GM12878 (cell line): Measurements from ENCODE around the gene GUCA2B. TPM values are rescaled to one million over a fixed set of nuclear protein-coding genes. Genes with fewer than 3 reads are reported as not detected.

ENCODE experiments used
- ATF7 ChIP-seq: fragments of 450-650 bp; IDR thresholded peaks from 2 replicates; pipeline ENCODE4 v1.6.1; 2016; ENCODE audit warnings: low read depth, mild to moderate bottlenecking
- CEBPB ChIP-seq, 2 experiments: fragments of 150-350 bp in 1 of 2; IDR thresholded peaks; 2 replicates each; pipeline ENCODE4 v1.6.1; 2012 to 2014; ENCODE audit warnings: low read depth in 2 of 2, low read length in 2 of 2, borderline replicate concordance in 1 of 2, inconsistent platforms in 1 of 2
- EGR1 ChIP-seq, 2 experiments: IDR thresholded peaks; 1 replicate in 1 of 2; 2 replicates in 1 of 2; pipeline ENCODE4 v1.6.1; 2011 to 2012; ENCODE audit warnings: low read depth in 2 of 2, low read length in 2 of 2, borderline replicate concordance in 1 of 2, mild to moderate bottlenecking in 1 of 2, moderate library complexity in 1 of 2
- MTA3 ChIP-seq: IDR thresholded peaks from 2 replicates; pipeline ENCODE4 v1.6.1; 2012; ENCODE audit warnings: low read length, inconsistent platforms, borderline replicate concordance
- SMARCA5 ChIP-seq: fragments of 450-650 bp; IDR thresholded peaks from 2 replicates; pipeline ENCODE4 v1.6.1; 2017; ENCODE audit warnings: mild to moderate bottlenecking
- SMC3 ChIP-seq: IDR thresholded peaks from 2 replicates; pipeline ENCODE4 v1.6.1; 2011; ENCODE audit warnings: low read length, improper control_type of control experiment, borderline replicate concordance
- TAF1 ChIP-seq: IDR thresholded peaks from 2 replicates; pipeline ENCODE4 v1.6.1; 2011; ENCODE audit warnings: mild to moderate bottlenecking, low read depth, low read length, borderline replicate concordance
- polyA plus RNA-seq, 11 experiments: library from polyadenylated mRNA; depleted of rRNA in 4 of 11; unstranded in 6 of 11; stranded (reverse) in 5 of 11; fragments of >200 nt; fragmentation: Nextera tagmentation in 4 of 11; fragmentation: Illumina TruSeq in 1 of 11; extraction: Ambion mirVana in 4 of 11; extraction: Trizol in 1 of 11; gene quantifications; 1 replicate in 1 of 11; 2 replicates in 10 of 11; pipeline versions ENCODE4 v1.2.1 to v1.2.3, GENCODE V29; 2011 to 2016; ENCODE audit warnings: inconsistent platforms in 2 of 11, missing spikeins in 2 of 11, low read depth in 1 of 11
- total RNA-seq, 4 experiments: library from RNA; depleted of rRNA in 3 of 4; stranded (reverse); fragments of >200 nt in 3 of 4; fragmentation: Illumina TruSeq in 1 of 4; extraction: Trizol in 1 of 4; gene quantifications; 2 replicates each; pipeline versions ENCODE4 v1.2.1 to v1.2.3, GENCODE V29; 2013 to 2021
- TF ChIP-seq, protein P1 (sequence below): fragments of 450-650 bp; formaldehyde crosslinking; IDR thresholded peaks from 2 replicates; pipeline ENCODE4 v1.4.0; 2020; ENCODE audit warnings: mild to moderate bottlenecking, moderate library complexity
- TF ChIP-seq, protein P2 (sequence below): IDR thresholded peaks from 2 replicates; pipeline ENCODE4 v1.6.1; 2011; ENCODE audit warnings: borderline replicate concordance, low read depth, mild to moderate bottlenecking, moderate library complexity, low read length; ENCODE audit not compliant: insufficient read depth, poor library complexity, severe bottlenecking
- TF ChIP-seq, protein P3 (sequence below): fragments of 150-350 bp; IDR thresholded peaks from 2 replicates; pipeline ENCODE4 v1.6.1; 2016; ENCODE audit warnings: low read depth, low read length

Gene GUCA2B
- total and polyA plus RNA-seq, 10 of the 15 experiments (the other 5 are each of a cell fraction or from before 2014, with no cell fraction given), result not detected

DNA sequence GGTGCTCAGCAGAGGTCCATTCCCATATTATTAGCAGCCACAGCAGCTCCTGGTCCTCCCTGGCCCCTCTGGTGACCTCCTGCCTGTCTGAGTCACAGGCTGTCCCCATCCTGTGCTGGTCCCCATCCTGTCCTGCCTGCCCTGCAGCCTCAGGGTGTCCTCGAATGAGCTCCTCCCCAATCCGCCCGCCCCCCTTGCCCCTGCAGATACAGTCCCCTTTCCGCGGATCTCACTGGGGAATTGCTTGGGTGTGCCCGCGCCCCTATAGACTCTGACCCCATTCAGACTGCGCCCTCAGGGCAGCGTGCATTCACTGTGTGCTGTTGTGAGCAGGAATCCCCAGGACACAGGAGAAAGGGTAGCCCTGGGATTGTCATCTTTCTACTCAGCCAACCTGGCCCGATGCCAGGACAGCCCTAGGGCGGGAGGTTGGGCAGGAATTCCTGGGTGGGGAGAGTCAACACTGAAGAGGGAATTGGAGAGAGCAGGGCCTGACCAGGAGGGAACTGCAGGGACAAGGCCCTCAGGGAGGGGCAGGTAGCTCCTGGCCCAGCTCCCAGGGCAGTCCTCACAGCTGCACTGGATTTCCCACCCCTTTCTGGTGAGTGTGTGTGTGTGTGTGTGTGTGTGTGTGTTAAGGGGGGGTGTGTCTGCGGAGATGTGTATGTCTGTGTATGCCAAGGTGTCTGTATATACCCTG lies 12.5 kb downstream of the GUCA2B start (continued):
- TF ChIP-seq, protein P1, sequence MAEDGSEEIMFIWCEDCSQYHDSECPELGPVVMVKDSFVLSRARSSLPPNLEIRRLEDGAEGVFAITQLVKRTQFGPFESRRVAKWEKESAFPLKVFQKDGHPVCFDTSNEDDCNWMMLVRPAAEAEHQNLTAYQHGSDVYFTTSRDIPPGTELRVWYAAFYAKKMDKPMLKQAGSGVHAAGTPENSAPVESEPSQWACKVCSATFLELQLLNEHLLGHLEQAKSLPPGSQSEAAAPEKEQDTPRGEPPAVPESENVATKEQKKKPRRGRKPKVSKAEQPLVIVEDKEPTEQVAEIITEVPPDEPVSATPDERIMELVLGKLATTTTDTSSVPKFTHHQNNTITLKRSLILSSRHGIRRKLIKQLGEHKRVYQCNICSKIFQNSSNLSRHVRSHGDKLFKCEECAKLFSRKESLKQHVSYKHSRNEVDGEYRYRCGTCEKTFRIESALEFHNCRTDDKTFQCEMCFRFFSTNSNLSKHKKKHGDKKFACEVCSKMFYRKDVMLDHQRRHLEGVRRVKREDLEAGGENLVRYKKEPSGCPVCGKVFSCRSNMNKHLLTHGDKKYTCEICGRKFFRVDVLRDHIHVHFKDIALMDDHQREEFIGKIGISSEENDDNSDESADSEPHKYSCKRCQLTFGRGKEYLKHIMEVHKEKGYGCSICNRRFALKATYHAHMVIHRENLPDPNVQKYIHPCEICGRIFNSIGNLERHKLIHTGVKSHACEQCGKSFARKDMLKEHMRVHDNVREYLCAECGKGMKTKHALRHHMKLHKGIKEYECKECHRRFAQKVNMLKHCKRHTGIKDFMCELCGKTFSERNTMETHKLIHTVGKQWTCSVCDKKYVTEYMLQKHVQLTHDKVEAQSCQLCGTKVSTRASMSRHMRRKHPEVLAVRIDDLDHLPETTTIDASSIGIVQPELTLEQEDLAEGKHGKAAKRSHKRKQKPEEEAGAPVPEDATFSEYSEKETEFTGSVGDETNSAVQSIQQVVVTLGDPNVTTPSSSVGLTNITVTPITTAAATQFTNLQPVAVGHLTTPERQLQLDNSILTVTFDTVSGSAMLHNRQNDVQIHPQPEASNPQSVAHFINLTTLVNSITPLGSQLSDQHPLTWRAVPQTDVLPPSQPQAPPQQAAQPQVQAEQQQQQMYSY (CRISPR knock-in tag), result no peak
- TF ChIP-seq, protein P2, sequence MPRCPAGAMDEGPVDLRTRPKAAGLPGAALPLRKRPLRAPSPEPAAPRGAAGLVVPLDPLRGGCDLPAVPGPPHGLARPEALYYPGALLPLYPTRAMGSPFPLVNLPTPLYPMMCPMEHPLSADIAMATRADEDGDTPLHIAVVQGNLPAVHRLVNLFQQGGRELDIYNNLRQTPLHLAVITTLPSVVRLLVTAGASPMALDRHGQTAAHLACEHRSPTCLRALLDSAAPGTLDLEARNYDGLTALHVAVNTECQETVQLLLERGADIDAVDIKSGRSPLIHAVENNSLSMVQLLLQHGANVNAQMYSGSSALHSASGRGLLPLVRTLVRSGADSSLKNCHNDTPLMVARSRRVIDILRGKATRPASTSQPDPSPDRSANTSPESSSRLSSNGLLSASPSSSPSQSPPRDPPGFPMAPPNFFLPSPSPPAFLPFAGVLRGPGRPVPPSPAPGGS, result no peak
- no peak for TF ChIP-seq ATF7
- no peak for TF ChIP-seq SMC3
- no peak for TF ChIP-seq CEBPB (IDR thresholded peaks at IDR 0.05; ENCODE audit: borderline replicate concordance in 1 of 2, low read depth in 2 of 2, low read length in 2 of 2)
- no peak for TF ChIP-seq SMARCA5
- TF ChIP-seq, protein P3, sequence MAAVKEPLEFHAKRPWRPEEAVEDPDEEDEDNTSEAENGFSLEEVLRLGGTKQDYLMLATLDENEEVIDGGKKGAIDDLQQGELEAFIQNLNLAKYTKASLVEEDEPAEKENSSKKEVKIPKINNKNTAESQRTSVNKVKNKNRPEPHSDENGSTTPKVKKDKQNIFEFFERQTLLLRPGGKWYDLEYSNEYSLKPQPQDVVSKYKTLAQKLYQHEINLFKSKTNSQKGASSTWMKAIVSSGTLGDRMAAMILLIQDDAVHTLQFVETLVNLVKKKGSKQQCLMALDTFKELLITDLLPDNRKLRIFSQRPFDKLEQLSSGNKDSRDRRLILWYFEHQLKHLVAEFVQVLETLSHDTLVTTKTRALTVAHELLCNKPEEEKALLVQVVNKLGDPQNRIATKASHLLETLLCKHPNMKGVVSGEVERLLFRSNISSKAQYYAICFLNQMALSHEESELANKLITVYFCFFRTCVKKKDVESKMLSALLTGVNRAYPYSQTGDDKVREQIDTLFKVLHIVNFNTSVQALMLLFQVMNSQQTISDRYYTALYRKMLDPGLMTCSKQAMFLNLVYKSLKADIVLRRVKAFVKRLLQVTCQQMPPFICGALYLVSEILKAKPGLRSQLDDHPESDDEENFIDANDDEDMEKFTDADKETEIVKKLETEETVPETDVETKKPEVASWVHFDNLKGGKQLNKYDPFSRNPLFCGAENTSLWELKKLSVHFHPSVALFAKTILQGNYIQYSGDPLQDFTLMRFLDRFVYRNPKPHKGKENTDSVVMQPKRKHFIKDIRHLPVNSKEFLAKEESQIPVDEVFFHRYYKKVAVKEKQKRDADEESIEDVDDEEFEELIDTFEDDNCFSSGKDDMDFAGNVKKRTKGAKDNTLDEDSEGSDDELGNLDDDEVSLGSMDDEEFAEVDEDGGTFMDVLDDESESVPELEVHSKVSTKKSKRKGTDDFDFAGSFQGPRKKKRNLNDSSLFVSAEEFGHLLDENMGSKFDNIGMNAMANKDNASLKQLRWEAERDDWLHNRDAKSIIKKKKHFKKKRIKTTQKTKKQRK, result no peak
- no peak for TF ChIP-seq EGR1 (IDR thresholded peaks at IDR 0.05; ENCODE audit: borderline replicate concordance in 1 of 2, low read depth in 2 of 2, low read length in 2 of 2)
- no peak for TF ChIP-seq MTA3
- no peak for TF ChIP-seq TAF1
